Prostate gland (tissue), 2 donors: ENCODE measurements around the gene CYB561D1. TPM values are rescaled to one million over a fixed set of nuclear protein-coding genes. Genes with fewer than 3 reads are reported as not detected.

Experiments used
- DNase-seq: peaks from one replicate; pipeline ENCODE4 v3.0.0-alpha.2; 2019; ENCODE audit warnings: low spot score
- H3K27ac ChIP-seq, 2 donors: fragments of 200-600 bp; sonication (generic); 2 replicates each; pipeline ENCODE4 v1.5.1; 2017 to 2019
- H3K27me3 ChIP-seq: fragments of 200-600 bp; sonication (generic); replicated peaks from 2 replicates; pipeline ENCODE4 v1.5.1; 2019; ENCODE audit not compliant: insufficient read depth
- H3K36me3 ChIP-seq, 2 donors: fragments of 200-600 bp; sonication (generic); 1 replicate in 1 of 2; 2 replicates in 1 of 2; pipeline versions ENCODE4 v1.5.1 to v1.8.1; 2017 to 2019
- H3K4me1 ChIP-seq: fragments of 200-600 bp; sonication (generic); replicated peaks from 2 replicates; pipeline ENCODE4 v1.5.1; 2019
- H3K4me3 ChIP-seq, 2 donors: fragments of 200-600 bp; sonication (generic); 2 replicates each; pipeline ENCODE4 v1.5.1; 2017 to 2019
- H3K9me3 ChIP-seq: fragments of 200-600 bp; sonication (generic); 2 replicates; pipeline ENCODE4 v1.5.1; 2017
- POLR2A ChIP-seq: fragments of 450-650 bp; IDR thresholded peaks from one replicate; pipeline ENCODE4 v1.6.1; 2016; ENCODE audit warnings: antibody characterized with exemption, mild to moderate bottlenecking
- POLR2AphosphoS5 ChIP-seq: sonication (generic); formaldehyde crosslinking; IDR thresholded peaks from one replicate; pipeline ENCODE4 v1.6.1; 2017; ENCODE audit warnings: antibody characterized with exemption
- WGBS: methylation state at CpG from one replicate; pipeline ENCODE4 v1.1.5; 2018; 5-methylcytosine and 5-hydroxymethylcytosine counted together
- intact Hi-C: fragments of 100-400 bp; cut with DNase I; formaldehyde crosslinking; loops from one replicate; pipeline ENCODE4 v1.14.2; 2022
- total RNA-seq, 2 donors: library from RNA; depleted of rRNA; stranded (reverse); fragments of >200 nt; gene quantifications; one replicate each; pipeline ENCODE4 v1.1.0, GENCODE V29; 2016
- TF ChIP-seq, protein P1 (sequence below), 4 experiments: fragments of 200-600 bp in 2 of 4; fragments of 450-650 bp in 2 of 4; sonication (generic) in 2 of 4; IDR thresholded peaks; 1 replicate in 3 of 4; 2 replicates in 1 of 4; pipeline ENCODE4 v1.5.1; 2016 to 2019; ENCODE audit warnings: antibody characterized with exemption in 4 of 4, mild to moderate bottlenecking in 2 of 4, moderate library complexity in 2 of 4

Gene CYB561D1
- total RNA-seq, 2 donors from 2014 or later, result 12.0 to 12.3 TPM

- H3K27ac ChIP-seq, result no peak overlapping the region
- intact Hi-C loops, result no loop called here
- H3K9me3 ChIP-seq, result no peaks in the 10 kb centered on the region
- TF ChIP-seq, protein P1, sequence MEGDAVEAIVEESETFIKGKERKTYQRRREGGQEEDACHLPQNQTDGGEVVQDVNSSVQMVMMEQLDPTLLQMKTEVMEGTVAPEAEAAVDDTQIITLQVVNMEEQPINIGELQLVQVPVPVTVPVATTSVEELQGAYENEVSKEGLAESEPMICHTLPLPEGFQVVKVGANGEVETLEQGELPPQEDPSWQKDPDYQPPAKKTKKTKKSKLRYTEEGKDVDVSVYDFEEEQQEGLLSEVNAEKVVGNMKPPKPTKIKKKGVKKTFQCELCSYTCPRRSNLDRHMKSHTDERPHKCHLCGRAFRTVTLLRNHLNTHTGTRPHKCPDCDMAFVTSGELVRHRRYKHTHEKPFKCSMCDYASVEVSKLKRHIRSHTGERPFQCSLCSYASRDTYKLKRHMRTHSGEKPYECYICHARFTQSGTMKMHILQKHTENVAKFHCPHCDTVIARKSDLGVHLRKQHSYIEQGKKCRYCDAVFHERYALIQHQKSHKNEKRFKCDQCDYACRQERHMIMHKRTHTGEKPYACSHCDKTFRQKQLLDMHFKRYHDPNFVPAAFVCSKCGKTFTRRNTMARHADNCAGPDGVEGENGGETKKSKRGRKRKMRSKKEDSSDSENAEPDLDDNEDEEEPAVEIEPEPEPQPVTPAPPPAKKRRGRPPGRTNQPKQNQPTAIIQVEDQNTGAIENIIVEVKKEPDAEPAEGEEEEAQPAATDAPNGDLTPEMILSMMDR (IDR thresholded peaks at IDR 0.05), result no peak
- TF ChIP-seq POLR2AphosphoS5, result no peak
- TF ChIP-seq POLR2A, result no peak
- no peaks in the 10 kb centered on the region for H3K4me1 ChIP-seq
- H3K36me3 ChIP-seq, result no peaks in the 10 kb centered on the region
- DNase-seq, result no peak
- no peaks in the 10 kb centered on the region for H3K27me3 ChIP-seq
- H3K4me3 ChIP-seq, result no peak overlapping the region
- WGBS, result 52% methylated on average over 3 of the region's 3 CpGs
Measured at GRCh38 chr1:109514846-109515245, 21.0 kb downstream of the CYB561D1 start.

GRCh38 chr1:109516872-109517271 is 23.0 kb downstream of the CYB561D1 start:
- no peaks in the 10 kb centered on the region for H3K4me1 ChIP-seq
- DNase-seq, result no peak
- H3K27me3 ChIP-seq, result no peaks in the 10 kb centered on the region
- TF ChIP-seq, protein P1 (IDR thresholded peaks at IDR 0.05), result no peak
- TF ChIP-seq POLR2A (no peak), POLR2AphosphoS5 (no peak)
- no peak overlapping the region for H3K27ac ChIP-seq
- no peaks in the 10 kb centered on the region for H3K9me3 ChIP-seq
- no peaks in the 10 kb centered on the region for H3K36me3 ChIP-seq
- WGBS, result 79% methylated on average over 5 of the region's 5 CpGs
- intact Hi-C loops, result no loop called here
- no peak overlapping the region for H3K4me3 ChIP-seq

GRCh38 chr1:109517337-109517736 is 23.4 kb downstream of the CYB561D1 start:
- TF ChIP-seq POLR2AphosphoS5, result no peak
- no peak for TF ChIP-seq POLR2A
- TF ChIP-seq, protein P1 (IDR thresholded peaks at IDR 0.05), result no peak
- intact Hi-C loops, result no loop called here
- DNase-seq, result no peak

DNA sequence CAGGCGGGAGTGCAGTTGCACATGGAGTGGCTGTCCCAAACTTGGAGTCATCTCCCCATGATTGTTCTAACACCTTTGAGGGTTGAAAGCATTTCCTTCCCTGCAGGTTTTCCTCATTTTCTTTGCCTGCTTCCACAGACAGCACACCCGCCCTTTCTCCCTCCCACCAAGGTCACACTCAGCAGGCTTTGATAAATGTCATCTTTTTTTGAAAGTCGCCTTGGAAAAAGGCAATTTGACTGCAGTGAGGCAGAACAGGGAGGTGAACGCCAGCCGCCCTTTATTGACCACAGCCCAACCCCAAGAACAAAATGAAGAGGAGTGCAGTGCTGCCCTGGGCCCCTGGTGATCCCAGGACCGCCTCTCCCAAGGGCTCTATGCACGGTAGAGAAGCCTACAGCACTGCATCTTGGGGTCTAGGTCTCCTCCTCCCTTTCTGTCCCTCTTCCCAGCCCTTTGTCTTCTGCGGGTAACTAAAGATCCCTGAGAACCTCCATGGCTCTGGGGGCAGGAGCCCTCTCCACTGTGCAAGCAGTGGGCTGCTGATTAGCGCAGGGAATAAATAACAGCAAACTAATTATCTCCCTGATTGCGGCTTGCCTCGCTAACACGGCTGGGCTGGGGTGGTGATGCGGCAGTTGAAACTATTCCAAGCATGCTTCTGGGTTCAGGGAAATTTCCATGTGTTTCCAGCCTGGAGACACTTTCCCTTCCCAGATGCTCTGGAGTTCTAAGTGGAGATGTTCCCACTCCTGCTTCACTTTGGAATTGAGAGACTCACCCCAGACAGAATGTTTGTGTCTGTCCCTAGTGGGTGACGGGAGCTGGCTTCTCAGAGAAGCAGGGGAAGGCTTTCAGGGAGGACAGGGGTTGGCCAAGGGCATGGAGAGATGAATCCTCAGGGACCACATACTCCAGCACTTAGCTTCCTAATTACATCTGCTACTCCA is 27.4 kb downstream of the CYB561D1 start:
- Histone ChIP-seq H3K36me3 (no peaks in the 10 kb centered on the region), H3K4me1 (no peaks in the 10 kb centered on the region), H3K27ac (no peak overlapping the region), H3K9me3 (no peaks in the 10 kb centered on the region), H3K27me3 (no peaks in the 10 kb centered on the region), H3K4me3 (no peak overlapping the region)
- TF ChIP-seq POLR2AphosphoS5, result no peak
- TF ChIP-seq, protein P1 (IDR thresholded peaks at IDR 0.05), result no peak
- no peak for TF ChIP-seq POLR2A
- intact Hi-C loops, result no loop called here
- 63% methylated on average over 14 of the region's 14 CpGs for WGBS
- no peak for DNase-seq

More at GRCh38 chr1:109517337-109517736, 23.4 kb downstream of the CYB561D1 start:
- 88% methylated on average over 5 of the region's 5 CpGs for WGBS
- H3K4me1 ChIP-seq, result no peaks in the 10 kb centered on the region
- H3K27me3 ChIP-seq, result no peaks in the 10 kb centered on the region
- H3K9me3 ChIP-seq, result no peaks in the 10 kb centered on the region
- no peak overlapping the region for H3K27ac ChIP-seq
- no peak overlapping the region for H3K4me3 ChIP-seq
- H3K36me3 ChIP-seq, result no peaks in the 10 kb centered on the region

- Histone ChIP-seq H3K27ac (no peak overlapping the region), H3K9me3 (no peaks in the 10 kb centered on the region), H3K4me3 (no peak overlapping the region), H3K36me3 (no peaks in the 10 kb centered on the region), H3K4me1 (no peaks in the 10 kb centered on the region), H3K27me3 (no peaks in the 10 kb centered on the region)
- no peak for DNase-seq
- intact Hi-C loops, result no loop called here
- TF ChIP-seq, protein P1 (IDR thresholded peaks at IDR 0.05), result no peak
- TF ChIP-seq POLR2A, result no peak
- no peak for TF ChIP-seq POLR2AphosphoS5
- WGBS, result 95% methylated on average over 7 of the region's 7 CpGs
Measured at GRCh38 chr1:109522026-109522425, 28.1 kb downstream of the CYB561D1 start.
